Left ventricle myocardium inferior (tissue), 1 donor: ENCODE measurements around the gene NFATC2IP. TPM values are rescaled to one million over a fixed set of nuclear protein-coding genes. Genes with fewer than 3 reads are reported as not detected.

ENCODE experiments used
- DNase-seq: peaks from one replicate; pipeline ENCODE4 v3.0.0-alpha.2; 2020
- H3K27ac ChIP-seq: fragments of 200-600 bp; replicated peaks from 2 replicates; pipeline ENCODE4 v1.8.0; 2021
- H3K27me3 ChIP-seq: fragments of 200-600 bp; 2 replicates; pipeline ENCODE4 v1.8.0; 2021; ENCODE audit warnings: low read depth
- H3K36me3 ChIP-seq: fragments of 200-600 bp; 2 replicates; pipeline ENCODE4 v1.8.0; 2021
- H3K4me1 ChIP-seq: fragments of 200-600 bp; 2 replicates; pipeline ENCODE4 v1.8.0; 2021
- H3K4me3 ChIP-seq: fragments of 200-600 bp; 2 replicates; pipeline ENCODE4 v1.8.0; 2021; ENCODE audit warnings: mild to moderate bottlenecking, moderate library complexity
- H3K9me3 ChIP-seq: fragments of 200-600 bp; replicated peaks from 2 replicates; pipeline ENCODE4 v1.8.0; 2021
- CTCF ChIP-seq: fragments of 200-600 bp; IDR thresholded peaks from 2 replicates; pipeline ENCODE4 v1.8.0; 2021; ENCODE audit warnings: antibody characterized with exemption, mild to moderate bottlenecking, borderline replicate concordance
- intact Hi-C: fragments of 100-400 bp; cut with micrococcal nuclease; formaldehyde crosslinking; loops from one replicate; pipeline ENCODE4 v1.11.0; 2022
- total RNA-seq: library from RNA; stranded (reverse); fragmentation: NEBNext Ultra II Directional; extraction: Animal tissue kit (Norgen Biotek cat#: 25700); gene quantifications from one replicate; pipeline ENCODE4 v1.2.1, GENCODE V29; 2021
- donor health status: DM: no; HTN: yes; CAD: no; lungs with severe emphysema.

The NFATC2IP gene
- total RNA-seq, 1 donor from 2014 or later, result 18.1 TPM

GRCh38 chr16:28904828-28905227 lies 45.9 kb upstream of the NFATC2IP start:
- H3K9me3 ChIP-seq, result no peaks in the 10 kb centered on the region
- H3K27me3 ChIP-seq, result no peaks in the 10 kb centered on the region
- H3K36me3 ChIP-seq, result peaks cover 54% of the 10 kb centered on the region
- TF ChIP-seq CTCF, result no peak
- no peak overlapping the region for H3K27ac ChIP-seq
- no peaks in the 10 kb centered on the region for H3K4me1 ChIP-seq
- H3K4me3 ChIP-seq, result no peak overlapping the region
- intact Hi-C loops, result no loop called here
- DNase-seq, result no peak

GRCh38 chr16:28905229-28905754 lies 45.4 kb upstream of the NFATC2IP start:
- no peak overlapping the region for H3K27ac ChIP-seq
- TF ChIP-seq CTCF, result no peak
- peaks cover 59% of the 10 kb centered on the region for H3K36me3 ChIP-seq
- no peak for DNase-seq
- no peaks in the 10 kb centered on the region for H3K9me3 ChIP-seq
- intact Hi-C loops, result no loop called here
- no peak overlapping the region for H3K4me3 ChIP-seq
- H3K4me1 ChIP-seq, result no peaks in the 10 kb centered on the region
- H3K27me3 ChIP-seq, result no peaks in the 10 kb centered on the region

- intact Hi-C loops, result no loop called here
- Histone ChIP-seq H3K4me3 (no peak overlapping the region), H3K9me3 (no peaks in the 10 kb centered on the region), H3K27me3 (no peaks in the 10 kb centered on the region), H3K36me3 (peaks cover 64% of the 10 kb centered on the region), H3K27ac (no peak overlapping the region), H3K4me1 (no peaks in the 10 kb centered on the region)
- DNase-seq, result no peak
- no peak for TF ChIP-seq CTCF
Measured at GRCh38 chr16:28905800-28906372, 44.9 kb upstream of the NFATC2IP start.

GRCh38 chr16:28910086-28911031 lies 40.4 kb upstream of the NFATC2IP start:
- H3K4me3 ChIP-seq, result no peak overlapping the region

More at GRCh38 chr16:28910086-28911031, 40.4 kb upstream of the NFATC2IP start:
- no peak for TF ChIP-seq CTCF
- no peaks in the 10 kb centered on the region for H3K9me3 ChIP-seq
- peaks cover 93% of the 10 kb centered on the region for H3K36me3 ChIP-seq
- H3K27ac ChIP-seq, result no peak overlapping the region
- no peak for DNase-seq
- H3K27me3 ChIP-seq, result no peaks in the 10 kb centered on the region
- intact Hi-C loops, result no loop called here
- H3K4me1 ChIP-seq, result no peaks in the 10 kb centered on the region
